DND-41 (cell line): ENCODE measurements around the gene CPPED1.

ENCODE experiments used
- EZH2 ChIP-seq: IDR thresholded peaks from 3 replicates; pipeline ENCODE4 v1.6.1; 2012; ENCODE audit warnings: borderline replicate concordance, low read depth, mild to moderate bottlenecking, moderate library complexity, low read length, inconsistent platforms; ENCODE audit not compliant: severe bottlenecking
- TF ChIP-seq, protein P1 (sequence below): IDR thresholded peaks from 2 replicates; pipeline ENCODE4 v1.5.1; 2012; ENCODE audit warnings: borderline replicate concordance, low read length, moderate library complexity, mild to moderate bottlenecking; ENCODE audit not compliant: poor library complexity, severe bottlenecking; ENCODE audit errors: extremely low read depth

DNA sequence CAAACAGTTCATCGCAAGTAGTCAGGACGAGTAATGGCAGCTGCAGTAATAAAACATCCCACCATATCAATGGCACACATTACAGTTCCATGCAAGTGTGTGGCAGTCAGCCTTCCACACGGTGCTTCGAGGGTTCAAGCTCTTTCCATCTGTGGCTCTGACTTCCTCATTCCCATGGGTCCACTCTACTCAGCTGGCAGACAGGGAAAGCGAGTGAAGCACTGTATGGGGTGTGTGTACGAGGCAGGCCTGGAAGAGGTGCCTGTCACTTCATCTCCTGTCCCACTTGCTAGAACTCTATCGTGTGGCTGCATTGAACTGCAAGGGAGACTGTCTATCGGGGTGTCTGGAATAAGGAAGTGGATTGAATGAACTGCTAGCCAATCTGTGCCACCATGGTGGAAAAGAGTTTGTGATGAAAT lies 160.6 kb downstream of the CPPED1 start:
- TF ChIP-seq, protein P1, sequence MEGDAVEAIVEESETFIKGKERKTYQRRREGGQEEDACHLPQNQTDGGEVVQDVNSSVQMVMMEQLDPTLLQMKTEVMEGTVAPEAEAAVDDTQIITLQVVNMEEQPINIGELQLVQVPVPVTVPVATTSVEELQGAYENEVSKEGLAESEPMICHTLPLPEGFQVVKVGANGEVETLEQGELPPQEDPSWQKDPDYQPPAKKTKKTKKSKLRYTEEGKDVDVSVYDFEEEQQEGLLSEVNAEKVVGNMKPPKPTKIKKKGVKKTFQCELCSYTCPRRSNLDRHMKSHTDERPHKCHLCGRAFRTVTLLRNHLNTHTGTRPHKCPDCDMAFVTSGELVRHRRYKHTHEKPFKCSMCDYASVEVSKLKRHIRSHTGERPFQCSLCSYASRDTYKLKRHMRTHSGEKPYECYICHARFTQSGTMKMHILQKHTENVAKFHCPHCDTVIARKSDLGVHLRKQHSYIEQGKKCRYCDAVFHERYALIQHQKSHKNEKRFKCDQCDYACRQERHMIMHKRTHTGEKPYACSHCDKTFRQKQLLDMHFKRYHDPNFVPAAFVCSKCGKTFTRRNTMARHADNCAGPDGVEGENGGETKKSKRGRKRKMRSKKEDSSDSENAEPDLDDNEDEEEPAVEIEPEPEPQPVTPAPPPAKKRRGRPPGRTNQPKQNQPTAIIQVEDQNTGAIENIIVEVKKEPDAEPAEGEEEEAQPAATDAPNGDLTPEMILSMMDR, result no peak
- no peak for TF ChIP-seq EZH2
